GM13977 (cell line): ENCODE measurements around the gene NUB1.

Experiments used
- DNase-seq: peaks from one replicate; pipeline ENCODE4 v3.0.0; 2012; ENCODE audit warnings: low spot score
- in situ Hi-C: fragments of 300-500 bp; cut with MboI; formaldehyde crosslinking; loops from one replicate; pipeline ENCODE4 v1.12.0; 2022; ENCODE audit warnings: low sequenced_read_pairs, low pct_unique_long_range_greater_than_20kb, mixed read lengths, inconsistent platforms; ENCODE audit not compliant: unreplicated experiment
- TF ChIP-seq, protein P1 (sequence below): IDR thresholded peaks from 2 replicates; pipeline ENCODE4 v1.5.1; 2012; ENCODE audit warnings: mild to moderate bottlenecking, control low read depth; ENCODE audit not compliant: insufficient read depth; ENCODE audit errors: extremely low read depth, missing control alignments

Gene NUB1

DNA sequence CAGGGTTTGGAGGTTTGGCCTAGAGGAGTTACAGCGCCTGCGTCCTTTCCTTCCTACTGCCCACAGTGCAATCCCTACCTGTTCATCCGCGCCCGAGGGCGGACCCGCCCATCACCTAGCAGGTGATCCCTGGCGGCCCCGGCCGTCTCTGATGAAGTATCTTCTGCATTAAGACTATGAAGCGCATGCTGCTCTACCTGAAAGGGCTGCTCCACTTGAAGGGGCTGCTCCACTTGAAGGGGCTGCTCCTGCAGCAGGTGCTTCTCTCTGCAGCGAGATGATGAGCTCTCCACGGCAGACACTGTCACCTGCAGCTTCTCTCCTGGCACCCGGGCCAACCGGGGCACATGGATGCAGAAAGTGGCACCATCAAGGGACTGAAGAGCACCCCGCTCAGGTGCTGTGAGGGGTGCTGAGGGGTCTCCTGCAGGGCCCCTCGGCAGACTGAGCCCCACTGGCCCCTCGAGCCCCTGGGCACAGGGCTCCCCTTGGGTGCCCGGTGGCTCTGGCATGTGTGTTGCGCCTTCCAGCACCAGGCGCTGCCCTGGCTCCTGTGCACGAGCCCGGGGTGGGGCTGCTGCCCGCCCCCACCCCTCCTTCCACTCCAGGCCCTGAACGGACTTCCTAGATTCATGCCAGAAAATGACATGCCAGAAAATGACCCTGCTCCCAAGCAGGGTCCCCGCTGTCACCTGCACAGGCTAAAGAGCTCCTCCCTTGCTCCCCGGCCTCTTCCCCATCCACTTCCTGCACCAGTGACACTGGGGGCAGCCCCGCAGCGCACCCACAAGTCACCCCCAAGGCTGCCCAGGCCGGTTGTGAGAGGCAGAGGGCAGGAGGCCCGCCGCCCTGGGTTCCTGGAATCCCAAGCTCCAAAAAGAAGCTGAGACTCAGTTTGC, 38.8 kb downstream of the NUB1 start:
- in situ Hi-C loops = no loop called here
- TF ChIP-seq, protein P1, sequence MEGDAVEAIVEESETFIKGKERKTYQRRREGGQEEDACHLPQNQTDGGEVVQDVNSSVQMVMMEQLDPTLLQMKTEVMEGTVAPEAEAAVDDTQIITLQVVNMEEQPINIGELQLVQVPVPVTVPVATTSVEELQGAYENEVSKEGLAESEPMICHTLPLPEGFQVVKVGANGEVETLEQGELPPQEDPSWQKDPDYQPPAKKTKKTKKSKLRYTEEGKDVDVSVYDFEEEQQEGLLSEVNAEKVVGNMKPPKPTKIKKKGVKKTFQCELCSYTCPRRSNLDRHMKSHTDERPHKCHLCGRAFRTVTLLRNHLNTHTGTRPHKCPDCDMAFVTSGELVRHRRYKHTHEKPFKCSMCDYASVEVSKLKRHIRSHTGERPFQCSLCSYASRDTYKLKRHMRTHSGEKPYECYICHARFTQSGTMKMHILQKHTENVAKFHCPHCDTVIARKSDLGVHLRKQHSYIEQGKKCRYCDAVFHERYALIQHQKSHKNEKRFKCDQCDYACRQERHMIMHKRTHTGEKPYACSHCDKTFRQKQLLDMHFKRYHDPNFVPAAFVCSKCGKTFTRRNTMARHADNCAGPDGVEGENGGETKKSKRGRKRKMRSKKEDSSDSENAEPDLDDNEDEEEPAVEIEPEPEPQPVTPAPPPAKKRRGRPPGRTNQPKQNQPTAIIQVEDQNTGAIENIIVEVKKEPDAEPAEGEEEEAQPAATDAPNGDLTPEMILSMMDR = no peak

GRCh38 chr7:151381098-151381347, 39.4 kb downstream of the NUB1 start:
- DNase-seq = peak; percentile 77
- TF ChIP-seq, protein P1 = no peak
- in situ Hi-C loops = no loop called here

More for the DNA sequence above, 38.8 kb downstream of the NUB1 start:
- no peak for DNase-seq

- peak; percentile 77 for DNase-seq
- in situ Hi-C loops = no loop called here
- TF ChIP-seq, protein P1 = no peak
Measured at GRCh38 chr7:151381348-151382078, 39.9 kb downstream of the NUB1 start.

- DNase-seq = no peak
- TF ChIP-seq, protein P1 = no peak
- in situ Hi-C loops = no loop called here
Measured at GRCh38 chr7:151382079-151382885, 40.7 kb downstream of the NUB1 start.

DNA sequence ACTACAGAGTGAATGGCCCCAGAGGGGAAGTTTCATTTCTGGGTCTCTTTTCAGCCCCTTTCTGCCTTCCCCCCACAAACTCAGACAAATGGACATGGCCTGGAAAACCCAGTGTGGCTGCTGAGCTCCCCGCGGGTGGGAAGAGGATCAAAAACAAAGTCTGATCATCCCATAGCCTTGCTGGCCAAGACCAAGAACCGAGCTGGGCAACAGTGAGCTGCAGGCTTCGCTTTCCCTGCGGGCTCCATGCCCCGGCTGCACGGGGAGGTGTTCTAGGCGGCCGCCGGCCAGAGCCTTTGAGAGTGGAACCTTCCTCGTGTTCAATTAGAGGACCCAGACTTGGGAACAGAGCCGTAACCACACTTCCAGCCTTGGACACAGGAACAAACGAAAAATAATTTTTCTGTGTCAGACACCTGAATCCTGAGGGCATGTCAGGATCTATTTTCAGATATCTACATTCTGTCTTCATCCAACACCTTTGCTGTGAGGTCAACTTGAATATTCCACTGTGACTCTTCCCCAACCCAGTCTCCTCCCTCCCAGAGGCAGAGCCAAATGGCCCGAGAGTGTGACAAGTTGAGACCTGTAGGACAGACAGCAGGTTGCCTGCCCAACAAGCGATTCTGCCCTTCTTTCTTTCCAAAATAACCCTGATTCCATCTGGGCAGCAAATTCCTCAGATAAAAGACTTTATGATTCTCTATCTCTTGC, 42.2 kb downstream of the NUB1 start:
- in situ Hi-C loops = no loop called here
- DNase-seq = no peak
- TF ChIP-seq, protein P1 = no peak

- in situ Hi-C loops = no loop called here
- no peak for DNase-seq
- TF ChIP-seq, protein P1 = no peak
Measured at GRCh38 chr7:151384352-151384697, 42.7 kb downstream of the NUB1 start.
